Activated CD8-positive, alpha-beta memory T cell treated with anti-CD3 and anti-CD28 coated beads, Interleukin-2, amount 50 U/mL, for 24 hours (primary cell): ENCODE measurements around the gene PDXK.
"Not testable (repeated sequence)": the region's sequence is repeated elsewhere in the genome, so short reads cannot be mapped to it uniquely, and the experiment has no call there.

Experiments
- DNase-seq: peaks from one replicate; pipeline ENCODE4 v3.0.0-alpha.2; 2020; ENCODE audit errors: extremely low read depth

The PDXK gene

DNA sequence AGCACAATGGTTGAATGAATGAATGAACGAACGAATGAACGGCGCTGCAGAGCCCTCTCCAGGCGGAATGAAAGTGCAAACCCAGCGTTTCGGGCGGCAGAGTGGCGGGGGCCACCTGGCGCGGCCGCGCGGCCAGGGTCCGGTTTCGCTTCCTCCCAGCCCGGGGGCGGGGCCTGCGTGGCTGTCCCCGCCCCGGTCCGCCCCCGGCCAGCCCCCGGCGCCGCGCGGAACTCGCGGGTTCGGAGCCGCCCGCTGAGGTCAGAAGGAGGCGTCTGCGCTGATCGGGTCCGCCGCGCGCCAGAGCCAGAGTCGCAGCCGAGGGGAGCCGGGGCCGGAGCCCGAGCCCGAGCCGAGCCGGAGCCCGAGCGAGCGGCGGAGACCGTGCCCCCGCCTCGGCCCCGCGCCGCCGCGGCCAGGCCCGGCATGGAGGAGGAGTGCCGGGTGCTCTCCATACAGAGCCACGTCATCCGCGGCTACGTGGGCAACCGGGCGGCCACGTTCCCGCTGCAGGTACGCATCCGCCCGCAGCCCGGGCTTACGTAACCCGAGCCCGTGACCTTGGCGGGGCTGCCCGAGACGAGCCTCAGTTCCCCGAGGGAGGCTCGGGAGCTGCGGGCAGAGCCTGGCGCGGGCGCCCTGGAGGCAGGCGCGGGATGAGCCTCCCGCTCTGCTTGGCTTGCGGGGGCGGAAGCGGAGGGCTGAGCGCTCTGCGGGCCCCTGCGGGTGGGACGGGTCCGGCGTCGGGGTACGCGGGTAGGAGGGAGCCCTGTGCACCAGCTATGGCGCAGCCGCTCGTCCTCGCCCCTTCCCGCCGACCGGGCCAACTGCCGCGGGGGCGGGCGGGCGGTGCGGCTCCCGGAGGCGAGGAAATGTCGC lies at the start of gene PDXK:
TSS of gene PDXK (plus strand) at position 258 of the 876 bp plus-strand sequence. CDS start at position 424, 166 bp downstream.
- no peak for DNase-seq

DNA sequence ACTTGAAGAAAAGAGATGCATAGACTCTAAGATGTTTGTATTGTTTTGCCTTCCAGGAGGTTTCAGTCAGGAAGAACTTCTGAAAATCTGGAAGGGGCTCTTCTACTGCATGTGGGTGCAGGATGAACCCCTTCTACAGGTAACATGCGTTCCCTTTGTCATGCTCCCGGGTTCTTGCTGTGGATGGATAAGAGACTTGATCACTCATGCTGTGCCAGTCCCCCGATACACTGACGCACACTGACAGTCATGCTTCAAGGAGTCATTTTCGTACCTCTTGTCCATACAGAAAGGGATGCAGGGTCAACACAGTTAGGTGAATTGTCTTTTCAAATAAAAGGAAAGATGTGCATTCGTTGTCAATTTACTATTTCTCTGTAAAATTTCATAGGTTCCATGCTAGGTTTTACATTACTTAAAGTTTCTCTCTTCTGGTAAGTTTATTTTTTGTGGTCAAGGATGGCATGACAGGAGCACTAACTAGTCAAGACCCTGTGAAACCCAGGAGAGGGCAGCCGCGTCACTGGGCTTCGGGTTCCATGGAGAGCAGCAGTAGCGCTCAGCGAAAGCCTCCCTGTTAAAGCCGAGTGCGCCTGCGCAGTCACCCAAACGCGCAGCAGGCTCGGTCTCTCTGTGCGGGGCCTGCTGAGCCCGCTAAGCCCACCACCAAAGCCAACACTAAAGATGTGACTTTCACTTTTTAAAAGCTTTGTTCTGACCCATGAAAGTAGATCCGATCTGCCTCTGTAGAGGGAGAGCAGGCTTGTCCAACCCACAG lies 48.9 kb upstream of the PDXK start:
- DNase-seq: no peak

DNA sequence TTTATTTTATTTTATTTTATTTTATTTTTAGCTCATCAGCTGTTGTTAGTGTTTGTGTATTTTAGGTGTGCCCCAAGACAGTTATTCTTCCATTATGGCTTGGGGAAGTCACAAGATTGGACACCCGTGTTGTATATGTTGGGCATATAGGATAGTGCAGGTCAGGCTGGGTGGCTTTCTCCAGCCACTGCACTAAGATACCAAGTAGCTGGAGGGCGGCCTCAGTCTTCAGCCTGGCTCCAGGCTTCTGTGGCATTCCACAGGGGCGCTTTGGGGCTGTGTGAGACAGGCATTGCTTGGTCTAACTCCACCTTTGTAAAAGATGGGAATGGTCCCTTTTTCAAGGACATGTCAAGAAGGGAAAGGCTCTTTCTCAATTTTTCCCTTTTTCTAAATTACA lies 43.1 kb upstream of the PDXK start:
- no peak for DNase-seq

DNA sequence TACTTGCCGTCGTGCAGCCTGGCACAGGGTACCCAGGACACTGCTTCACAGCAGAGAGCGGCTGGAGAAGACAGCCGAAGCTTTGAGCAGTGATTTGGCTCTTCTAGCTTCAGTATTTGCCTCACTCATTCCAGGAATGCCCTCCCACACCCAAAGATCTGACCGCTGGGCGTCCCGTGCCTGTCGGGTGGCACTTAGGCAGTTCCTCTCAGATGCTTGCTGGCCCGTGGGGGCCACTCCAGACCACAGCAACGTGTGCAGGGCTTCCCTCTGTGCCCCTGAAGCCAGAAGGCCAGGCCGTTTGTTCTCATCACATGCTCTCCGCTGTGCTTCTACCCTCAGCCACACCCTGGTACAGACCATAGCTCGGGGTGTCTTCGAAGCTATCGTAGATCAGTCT lies 42.5 kb upstream of the PDXK start:
- no peak for DNase-seq

DNA sequence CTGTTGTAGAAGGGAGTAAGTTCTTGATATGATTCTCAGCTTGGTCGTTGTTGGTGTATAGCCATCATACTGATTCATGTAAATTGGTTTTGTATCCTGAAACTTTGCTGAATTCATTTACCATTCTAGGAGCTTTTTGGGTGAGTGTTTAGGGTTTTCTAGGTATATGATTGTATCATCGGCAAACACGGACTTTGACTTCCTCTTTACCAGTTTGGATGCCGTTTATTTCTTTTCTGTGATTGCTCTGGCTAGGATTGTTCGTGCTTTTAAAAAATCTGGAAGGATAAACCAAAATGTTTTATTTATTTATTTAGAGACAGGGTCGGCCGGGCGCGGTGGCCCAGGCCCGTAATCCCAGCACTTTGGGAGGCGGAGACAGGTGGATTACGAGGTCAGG lies 39.0 kb upstream of the PDXK start:
- DNase-seq: no peak

DNA sequence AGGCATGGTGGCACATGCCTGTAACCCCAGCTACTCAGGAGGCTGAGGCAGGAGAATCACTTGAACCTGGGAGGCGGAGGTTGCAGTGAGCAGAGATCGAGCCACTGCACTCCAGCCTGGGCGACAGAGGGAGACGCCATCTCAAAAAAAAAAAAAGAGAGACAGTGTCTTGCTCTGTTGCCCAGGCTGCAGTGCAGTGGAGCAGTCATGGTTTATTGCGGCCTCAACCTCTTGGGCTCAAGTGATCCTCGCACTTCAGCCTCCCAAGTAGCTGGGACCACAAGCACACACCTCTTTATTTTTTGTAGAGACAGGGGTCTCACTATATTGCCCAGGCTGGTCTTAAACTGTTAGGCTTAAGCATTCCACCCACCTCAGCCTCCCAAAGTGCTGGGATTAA lies 38.5 kb upstream of the PDXK start:
- DNase-seq: not testable (repeated sequence)

DNA sequence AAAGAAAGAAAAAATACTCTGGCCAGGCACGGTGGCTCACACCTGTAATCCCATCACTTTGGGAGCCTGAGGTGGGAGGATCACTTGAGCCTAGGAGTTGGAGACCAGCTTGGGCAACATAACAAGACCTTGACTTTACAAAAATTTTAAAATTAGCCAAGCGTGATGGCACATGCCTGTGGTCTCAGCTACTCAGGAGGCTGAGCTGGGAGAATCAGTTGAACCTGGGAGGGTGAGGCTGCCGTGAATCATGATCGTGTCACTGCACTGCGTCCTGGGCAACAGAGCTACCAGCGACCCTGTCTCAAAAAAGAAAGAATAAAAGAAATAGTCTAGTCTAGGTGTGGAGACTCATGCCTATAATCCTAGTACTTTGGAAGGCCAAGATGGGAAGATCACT lies 37.3 kb upstream of the PDXK start:
- DNase-seq: no peak

DNA sequence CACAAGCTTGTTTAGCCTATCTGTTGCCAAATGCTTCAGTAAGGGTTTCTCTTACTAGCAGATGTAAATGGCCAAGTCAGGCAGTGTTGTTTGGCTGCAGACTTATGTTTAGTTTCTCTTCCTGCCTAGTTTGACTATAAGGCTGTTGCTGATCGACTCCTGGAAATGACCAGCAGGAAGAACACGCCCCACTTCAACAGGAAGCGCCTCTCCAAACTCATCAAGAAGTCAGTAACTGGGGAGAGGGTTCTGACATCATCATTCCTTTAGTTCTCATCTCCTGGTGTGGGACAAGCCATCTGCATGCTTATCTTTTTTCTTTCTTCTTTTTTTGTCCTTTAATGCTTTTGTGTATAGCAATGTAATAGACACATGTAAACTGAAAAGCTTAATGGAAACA lies 34.5 kb upstream of the PDXK start:
- no peak for DNase-seq

DNA sequence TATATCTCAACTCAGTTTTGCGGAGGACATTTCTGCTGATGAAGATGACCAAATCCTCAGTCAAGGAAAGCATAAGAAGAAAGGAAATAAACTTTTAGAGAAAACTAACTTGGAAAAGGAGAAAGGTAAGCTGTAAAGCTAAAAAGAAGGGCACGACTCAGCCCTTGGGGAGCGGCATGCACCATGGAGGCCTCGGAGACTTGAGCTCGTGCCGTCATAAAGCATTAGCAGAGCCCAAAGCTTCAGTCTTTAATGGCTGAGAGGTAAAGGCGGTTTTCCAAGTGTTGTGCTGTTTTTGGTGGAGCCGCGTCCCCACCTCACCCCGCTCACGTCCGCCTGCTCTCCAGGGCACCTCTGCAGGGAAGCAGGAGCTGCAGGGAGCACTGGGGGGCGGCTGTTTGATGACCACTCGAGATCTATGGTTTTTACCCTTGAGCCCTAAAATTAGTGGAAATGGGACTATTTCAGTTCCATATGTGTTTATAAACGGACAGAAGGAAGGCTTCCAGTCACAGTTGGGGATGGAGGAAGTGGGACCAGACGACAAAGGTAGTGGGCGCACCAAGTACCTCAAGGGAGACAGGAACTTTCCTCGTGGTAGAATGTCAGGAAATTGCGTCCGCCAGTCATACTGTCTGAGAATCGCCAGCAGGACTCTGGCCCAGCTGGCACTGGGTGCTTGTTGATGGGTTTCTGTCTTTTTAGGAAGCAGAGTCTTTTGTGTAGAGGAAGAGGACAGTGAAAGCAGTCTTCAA lies 31.9 kb upstream of the PDXK start:
- no peak for DNase-seq

DNA sequence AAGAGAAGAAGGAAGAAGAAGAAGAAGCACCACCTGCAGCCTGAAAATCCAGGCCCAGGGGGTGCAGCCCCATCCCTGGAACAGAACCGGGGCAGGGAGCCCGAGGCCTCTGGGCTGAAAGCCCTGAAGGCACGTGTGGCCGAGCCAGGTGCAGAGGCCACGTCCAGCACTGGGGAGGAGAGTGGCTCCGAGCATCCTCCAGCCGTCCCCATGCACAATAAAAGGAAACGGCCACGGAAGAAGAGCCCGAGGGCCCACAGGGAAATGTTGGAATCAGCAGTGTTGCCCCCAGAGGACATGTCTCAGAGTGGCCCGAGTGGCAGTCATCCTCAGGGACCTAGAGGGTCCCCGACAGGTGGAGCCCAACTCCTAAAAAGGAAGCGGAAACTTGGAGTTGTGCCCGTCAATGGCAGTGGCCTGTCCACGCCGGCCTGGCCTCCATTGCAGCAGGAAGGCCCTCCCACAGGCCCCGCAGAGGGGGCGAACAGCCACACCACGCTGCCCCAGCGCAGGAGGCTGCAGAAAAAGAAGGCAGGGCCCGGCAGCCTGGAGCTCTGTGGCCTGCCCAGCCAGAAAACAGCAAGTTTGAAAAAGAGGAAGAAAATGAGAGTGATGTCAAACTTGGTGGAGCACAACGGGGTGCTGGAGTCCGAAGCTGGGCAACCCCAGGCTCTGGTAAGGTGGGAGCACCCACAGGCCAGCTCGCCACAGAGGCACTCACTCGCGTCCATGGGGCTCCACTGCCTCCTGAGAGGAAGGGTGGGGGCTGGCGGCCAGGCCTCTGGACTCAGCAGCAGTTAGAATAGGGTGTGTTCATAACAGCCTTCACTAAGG lies 31.1 kb upstream of the PDXK start:
- no peak for DNase-seq

DNA sequence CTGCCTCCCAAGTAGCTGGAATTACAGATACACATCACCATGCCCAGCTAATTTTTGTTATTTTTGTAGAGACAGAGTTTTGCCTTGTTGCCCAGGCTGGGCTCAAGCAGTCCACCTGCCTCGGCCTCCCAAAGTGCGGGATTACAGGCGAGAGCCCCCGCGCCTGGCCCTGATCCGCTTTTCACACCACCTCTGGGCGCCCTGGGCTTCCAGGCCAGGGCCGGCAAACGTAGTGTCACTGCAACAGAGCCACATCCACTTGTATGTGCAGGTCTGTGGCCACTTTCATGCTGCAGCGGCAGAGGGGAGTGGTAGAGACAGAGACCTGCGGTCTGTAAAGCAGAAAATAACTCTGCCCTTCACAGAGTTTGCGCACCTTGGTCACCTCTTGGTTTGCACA lies 30.0 kb upstream of the PDXK start:
- DNase-seq: no peak

DNA sequence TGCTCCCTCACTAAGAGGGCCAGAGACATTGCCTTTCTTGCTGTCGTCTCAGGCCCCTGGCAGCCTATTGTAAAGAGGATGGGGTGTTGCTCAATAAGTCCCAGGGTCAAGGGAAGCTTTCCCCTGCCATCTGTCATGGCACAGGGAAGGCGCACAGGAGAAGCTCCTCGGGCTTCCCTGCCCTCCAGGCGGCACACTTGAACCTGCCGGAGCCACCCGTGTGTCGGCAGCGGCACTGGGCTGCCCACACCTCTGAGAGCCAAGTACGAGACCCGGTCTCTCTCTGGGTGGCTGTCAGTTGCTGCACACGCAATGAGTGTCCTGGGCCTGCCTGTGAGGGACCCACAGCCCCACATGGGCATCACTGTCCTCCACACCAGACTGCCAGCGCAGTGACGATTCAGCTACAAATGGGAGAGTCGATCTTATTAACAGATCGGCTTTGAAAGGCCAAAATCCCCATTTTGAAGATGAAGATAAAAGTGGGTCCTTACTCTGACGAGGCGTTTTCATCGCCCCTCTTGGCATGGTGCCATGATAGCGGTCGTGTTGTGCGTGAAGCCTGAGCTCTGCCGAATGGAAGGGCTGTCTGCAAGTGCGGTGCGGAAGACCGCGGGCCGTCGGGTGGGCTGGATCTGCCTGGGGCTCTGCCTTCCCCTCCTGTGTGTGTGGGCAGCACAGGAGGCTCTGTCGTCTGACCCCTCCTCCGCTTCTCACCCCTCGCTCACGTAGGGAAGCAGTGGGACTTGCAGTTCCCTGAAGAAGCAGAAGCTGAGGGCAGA lies 29.2 kb upstream of the PDXK start:
- DNase-seq: no peak

DNA sequence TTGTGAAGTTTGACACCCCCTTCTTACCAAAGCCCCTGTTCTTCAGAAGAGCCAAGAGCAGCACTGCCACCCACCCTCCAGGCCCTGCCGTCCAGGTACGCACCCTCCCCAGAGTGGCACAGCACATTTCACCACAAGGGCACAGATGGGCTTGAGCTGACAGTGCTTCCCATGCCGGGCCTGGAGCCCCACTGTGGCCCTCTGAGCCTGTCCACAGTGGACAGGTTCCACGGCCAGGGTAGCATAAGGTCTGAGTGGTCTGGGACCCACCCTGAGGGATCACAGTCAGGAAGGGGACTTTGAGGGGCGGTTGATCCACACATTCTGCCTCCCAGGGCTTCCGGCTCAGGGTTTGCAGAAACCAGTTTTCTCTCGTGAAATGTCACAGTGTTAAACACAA lies 28.6 kb upstream of the PDXK start:
- no peak for DNase-seq

DNA sequence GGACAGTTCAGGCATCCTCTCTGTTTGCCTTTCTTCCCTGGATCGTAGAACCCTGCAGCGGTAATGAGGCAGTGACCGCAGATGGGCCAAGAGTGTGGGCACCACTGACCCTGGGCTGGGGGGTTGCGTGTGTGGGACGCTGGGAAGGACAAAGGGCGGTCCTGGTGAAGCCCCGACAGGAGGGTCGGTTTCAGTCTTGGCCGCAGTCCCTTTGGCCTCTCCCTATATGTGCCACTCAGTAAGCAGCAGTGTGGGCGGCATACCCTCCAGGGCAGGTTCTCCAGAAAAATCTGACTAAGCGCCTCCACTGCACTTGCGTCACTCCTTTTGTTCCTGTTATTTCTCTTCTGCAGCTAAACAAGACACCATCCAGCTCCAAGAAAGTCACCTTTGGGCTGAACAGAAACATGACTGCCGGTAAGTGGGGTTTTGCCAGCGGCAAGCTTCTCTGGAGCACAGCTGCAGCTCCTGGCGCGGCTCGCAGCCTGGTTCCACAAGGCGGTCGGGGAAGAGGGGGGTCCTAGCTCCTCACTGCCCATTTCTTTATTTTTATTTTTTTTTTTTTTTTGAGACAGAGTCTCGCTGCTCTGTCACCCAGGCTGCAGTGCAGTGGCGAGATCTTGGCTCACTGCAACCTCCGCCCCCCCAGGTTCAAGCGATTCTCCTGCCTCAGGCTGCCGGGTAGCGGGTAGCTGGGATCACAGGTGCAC lies 27.7 kb upstream of the PDXK start:
- no peak for DNase-seq

DNA sequence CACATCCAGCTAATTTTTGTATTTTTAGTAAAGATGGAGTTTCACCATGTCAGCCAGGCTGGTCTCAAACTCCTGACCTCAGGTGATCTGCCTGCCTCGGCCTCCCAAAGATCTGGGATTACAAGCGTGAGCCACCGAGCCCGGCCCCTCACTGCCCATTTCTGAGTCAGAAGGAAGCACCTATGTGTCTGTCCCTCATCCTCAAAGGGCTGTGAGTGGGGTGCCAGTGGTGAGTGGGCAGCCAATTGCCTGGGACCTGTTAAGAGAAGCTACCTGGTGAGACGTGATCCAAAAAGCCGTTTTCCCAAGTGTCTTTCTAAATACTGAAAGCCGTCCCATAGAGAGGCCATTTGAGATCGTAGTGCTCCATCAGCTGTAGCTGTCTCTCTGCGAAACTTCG lies 27.1 kb upstream of the PDXK start:
- no peak for DNase-seq

DNA sequence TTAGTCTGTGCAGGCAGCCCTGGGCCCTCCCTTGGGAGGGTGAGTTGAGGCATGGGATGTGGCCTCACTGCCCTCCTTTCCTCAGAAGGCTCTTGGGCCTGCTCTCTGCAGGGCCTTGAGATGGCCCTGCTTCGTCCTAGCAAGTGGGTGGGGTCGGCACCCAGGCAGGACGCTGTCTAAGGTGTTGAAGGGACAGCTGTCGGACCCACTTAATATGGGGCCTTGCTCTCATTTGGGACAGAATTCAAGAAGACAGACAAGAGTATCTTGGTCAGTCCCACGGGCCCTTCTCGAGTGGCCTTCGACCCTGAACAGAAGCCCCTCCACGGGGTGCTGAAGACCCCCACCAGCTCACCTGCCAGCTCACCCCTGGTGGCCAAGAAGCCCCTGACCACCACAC lies 26.0 kb upstream of the PDXK start:
- no peak for DNase-seq

DNA sequence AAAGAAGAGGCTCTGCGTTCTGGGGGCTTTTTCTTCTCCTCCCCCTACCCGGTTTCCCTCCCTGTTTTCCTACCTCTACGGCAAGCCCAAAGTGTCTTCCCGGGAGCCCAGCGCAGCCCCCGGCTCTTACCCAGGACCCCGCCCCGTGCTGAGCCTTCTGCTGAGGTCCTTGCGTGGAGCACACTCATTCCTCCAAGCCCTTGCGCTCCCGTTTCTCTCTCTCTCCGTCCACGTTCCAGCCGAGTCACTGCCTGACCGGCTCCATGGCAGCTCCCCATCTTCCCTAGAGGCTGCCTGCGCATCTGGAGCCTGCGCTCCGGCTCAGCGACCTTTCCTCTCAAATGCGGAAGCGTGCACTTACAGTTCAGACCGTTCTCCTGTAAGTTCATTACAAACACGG lies 24.9 kb upstream of the PDXK start:
- DNase-seq: no peak

DNA sequence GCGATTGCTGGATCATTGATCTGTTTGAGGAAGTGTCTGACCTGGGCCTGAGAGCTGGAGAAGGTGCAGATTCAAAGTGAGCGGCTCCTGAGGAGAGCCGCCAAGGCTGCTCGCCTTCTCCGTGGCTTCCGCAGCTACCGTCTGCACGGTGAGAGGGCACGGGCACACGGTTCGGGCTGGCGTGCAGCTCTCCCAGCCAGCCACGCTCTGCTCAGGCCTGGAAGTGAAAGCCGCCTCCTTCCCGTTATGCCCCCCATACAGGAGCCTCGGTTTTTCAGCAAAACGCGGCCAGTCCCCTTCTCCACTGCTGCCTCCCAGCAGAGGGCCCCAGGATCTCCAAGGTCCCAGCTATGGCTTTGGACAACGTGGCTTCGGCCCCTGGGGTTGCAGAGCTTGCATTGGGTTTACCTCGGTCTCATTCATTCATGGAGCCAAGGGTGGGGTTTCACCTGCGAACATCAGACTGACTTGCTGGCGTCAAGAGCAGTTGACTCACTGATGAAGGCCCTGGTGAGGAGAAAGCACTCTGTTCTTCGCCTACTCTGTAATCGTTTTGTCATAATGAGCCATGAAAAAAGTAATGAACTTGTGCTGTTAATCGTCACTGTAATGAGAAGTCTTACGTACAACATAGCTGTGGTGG lies 24.4 kb upstream of the PDXK start:
- DNase-seq: no peak

DNA sequence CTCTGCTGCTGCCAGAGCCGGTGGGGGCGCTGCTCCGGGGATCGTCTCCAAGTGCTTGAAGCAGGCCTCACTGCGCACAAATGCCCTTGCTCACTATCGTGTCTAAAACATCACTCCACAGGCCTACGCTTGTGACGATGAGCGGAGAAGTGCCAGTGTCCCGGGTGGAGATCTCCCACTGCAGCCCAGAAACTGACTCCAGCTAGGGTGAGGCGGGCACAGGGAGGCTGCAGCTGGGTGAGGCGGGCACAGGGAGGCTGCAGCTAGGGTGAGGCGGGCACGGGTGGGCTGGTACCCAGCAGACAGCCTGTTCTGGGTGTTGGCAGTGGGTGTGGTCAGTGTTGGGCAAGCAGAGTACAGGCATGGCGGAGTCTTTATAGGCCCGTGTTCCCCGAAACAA lies 22.7 kb upstream of the PDXK start:
- no peak for DNase-seq
